Middle frontal gyrus (tissue), 1 donor: ENCODE measurements around the gene CPAMD8.
"Not testable (repeated sequence)": the region's sequence is repeated elsewhere in the genome, so short reads cannot be mapped to it uniquely, and the experiment has no call there.

Experiments
- DNase-seq: peaks from one replicate; pipeline ENCODE4 v3.0.0-alpha.2; 2015; ENCODE audit warnings: low spot score; ENCODE audit errors: extremely low spot score

CPAMD8 gene

DNA sequence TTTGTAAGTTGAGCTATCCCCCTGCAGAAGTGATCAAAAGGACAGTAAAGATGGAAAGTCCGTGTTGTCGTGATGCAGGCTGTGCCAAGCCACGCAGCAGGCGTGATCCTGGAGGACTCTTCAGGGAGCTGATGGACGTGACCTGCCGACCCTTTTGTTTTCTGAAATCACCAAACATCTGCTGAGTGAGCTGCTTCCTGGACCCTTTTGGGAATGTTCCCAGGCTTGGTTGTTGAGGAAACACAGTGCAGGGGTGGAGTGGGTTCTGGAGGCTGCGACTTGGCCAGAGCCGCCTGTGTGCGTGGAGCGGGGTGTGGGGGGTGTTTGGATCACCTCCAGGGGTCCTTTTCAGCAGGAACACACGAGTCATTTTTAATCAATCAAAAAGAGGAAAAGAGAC, 15.4 kb upstream of the CPAMD8 start:
- DNase-seq, result no peak

DNA sequence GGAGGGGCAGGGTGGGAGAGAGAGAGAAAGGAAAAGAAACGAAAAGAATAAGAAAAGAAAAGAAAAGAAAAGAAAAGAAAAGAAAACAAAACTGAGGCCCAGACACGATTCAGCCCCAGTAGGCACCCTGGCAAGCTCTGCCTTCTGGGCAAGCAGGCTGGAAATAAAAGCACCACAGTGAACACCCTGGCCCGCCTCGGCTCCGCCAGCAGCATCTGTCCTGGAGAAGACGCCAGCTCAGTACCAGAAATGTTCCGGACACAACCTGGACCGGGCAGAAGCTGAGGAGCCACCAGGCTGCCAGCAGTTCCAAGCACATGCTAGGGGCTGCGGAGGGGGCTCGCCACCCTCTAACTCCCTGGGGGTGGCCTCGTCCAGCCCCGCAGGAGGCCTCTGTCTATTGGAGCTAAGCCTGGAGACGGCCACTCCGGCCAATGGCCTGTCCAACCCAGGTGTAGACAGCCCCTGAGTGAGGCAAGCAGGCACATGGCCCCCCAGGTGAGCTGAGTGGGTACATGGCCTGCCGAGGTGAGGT, 11.4 kb upstream of the CPAMD8 start:
- DNase-seq, result no peak

DNA sequence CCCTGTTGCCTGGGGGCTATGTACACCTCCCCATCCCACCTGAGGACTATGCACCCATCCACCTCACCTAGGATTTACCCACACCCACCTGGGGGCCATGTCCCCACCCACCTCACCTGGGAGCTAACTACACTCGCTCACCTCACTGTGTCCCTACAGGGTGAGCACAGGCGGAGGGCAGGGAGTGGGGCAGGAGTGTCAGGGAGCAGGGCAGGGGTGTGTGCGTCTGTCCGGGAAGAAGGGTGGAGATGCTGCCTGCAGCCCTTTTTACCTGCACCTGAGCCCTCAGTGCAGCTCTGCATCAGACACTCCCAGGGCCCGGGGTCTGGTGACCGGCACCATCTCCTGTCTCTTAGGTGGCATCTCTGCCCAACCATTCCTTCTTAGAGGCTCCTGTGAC, 10.6 kb upstream of the CPAMD8 start:
- no peak for DNase-seq

DNA sequence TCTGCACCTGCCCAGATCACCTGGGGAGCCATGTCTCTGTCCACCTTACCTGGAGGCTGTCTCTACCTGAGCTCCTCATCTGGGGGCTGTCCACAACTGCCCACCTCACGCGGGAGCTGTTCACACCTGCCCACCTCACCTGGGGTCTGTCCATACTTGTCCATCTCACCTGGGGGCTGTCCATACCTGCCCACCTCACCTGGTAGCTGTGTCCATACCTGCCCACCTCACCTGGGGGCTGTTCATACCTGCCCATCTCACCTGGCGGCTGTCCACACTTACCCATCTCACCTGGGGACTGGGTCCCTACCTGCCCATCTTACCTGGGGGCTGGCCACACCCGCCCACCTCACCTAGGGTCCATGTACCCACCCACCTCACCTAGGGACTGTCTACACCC, 10.0 kb upstream of the CPAMD8 start:
- DNase-seq, result no peak

DNA sequence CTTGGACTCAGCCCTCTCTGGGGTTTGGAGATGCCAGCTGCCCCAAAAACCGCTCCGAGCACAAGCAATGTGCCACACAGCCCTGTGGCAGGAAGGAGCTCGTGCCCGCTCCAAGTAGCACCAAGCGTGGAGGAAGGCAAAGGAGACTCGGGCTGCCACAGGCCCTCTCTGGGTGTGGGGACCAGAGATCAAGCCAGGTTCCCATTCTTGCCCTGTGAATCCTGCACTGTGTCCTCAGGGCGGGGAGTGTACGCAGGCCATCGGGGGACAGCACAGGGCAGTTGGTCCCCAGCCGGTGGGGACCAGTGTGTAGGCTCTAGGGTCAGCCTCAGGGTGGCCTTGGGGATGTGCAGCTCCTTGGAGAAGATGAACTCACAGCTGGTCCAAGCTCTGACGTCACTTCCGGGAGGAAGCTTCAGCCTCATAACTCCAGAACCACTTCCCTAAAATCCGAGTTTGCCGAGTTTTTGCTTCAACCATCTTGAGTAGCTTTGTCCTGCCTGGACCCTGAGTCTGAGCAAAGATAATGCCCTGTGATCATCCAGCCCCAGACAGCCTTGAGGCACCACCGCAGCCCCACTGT, 9.3 kb upstream of the CPAMD8 start:
- DNase-seq, result no peak

DNA sequence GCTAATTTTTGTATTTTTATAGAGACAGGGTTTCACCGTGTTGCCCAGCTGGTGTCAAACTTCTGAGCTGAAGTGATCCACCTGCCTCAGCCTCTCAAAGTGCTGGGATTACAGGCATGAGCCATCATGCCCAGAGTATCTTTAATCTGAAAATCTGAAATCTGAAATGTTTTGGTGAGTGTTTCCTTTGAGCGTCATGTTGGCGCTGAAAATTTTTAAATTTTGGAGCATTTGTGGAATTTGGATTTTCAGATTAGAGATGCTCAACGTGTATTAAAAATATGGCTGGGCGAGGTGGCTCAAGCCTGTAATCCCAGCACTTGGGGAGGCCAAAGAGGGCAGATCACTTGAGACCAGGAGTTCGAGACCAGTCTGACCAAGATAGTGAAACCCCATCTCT, 5.1 kb upstream of the CPAMD8 start:
- DNase-seq, result no peak

DNA sequence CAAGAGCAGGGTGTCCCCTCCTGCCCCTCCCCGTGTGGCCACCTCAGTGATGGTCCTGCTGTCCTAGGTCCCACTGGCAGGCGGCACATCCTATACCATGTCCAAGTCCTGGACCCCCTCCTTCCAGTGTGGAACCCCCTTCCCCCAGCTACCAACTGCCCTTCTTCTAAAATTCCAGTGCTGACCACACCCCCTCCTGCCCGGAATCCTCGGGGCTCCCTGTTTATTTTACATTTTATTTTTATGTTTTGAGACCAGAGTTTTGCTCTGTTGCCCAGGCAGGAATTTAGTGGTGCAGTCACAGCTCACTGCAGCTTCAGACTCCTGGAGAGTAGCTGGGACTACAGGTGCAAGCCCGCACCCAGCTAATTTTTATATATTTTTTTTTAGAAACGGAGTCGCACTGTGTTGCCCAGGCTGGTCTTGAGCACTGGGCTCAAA, 945 bp upstream of the CPAMD8 start:
- no peak for DNase-seq

DNA sequence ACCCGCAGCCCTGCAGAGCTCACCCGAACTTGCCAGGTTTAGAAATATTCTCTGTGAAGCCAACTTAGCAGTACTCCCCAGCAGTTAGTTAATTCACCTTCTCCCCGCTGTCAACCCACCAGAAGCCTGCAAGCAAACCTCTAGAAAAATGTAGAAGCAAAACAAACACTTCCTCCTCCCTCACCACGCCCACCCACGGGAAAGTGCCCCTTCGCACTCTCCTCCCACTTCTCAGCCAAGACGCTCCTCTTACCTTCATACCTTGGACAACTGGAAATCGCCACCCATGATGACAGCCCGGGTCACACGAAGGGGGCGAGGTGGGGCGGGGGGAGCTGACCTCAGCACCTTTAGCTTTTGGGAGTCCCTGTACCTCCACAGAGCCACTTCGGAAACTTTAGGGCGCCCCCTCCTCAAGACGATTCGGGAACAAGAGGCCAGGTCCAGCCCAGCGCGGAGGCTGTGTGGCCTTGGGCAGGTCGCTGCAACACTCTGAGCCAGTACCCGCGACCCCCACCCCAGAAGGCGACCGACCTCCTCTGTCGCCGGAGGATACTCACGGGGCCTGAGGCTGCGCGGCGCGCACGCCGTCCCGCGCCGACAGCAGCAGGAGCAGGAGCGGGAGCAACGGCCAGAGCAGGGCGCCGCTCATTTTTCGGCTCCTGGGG, 485 bp downstream of the CPAMD8 start:
- no peak for DNase-seq

DNA sequence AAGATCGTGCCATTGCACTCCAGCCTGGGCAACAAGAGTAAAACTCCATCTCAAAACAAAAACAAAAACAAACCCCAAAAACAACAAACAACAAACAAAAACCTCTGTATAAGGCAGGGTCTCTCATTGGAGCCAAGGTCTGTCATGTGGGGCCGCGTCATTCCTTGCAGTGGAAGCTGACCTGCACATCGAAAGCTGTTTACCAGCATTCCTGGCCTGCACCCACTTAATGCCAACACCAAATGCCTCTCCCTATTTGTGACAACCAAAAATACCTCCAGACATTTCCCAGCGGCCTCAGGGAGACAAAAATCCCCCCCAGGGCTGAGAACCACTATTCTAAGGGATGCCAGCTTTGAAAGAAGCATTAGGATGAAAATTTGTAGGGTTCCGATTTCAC, 1.2 kb downstream of the CPAMD8 start:
- no peak for DNase-seq

DNA sequence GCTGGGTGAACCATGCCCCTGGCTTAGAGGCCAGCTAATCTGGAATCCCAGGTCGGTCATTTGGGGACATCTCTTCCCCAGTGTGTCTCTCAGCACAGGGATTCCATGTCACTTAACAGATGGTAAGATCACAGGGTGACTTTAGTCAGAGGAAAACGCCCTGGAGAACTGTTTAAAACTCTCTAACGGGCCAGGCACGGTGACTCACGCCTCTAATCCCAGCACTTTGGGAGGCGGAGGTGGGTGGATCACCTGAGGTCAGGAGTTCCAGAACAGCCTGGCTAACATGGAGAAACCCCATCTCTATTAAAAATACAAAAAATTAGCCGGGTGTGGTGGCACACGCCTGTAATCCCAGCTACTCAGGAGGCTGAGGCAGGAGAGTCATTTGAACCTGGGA, 1.7 kb downstream of the CPAMD8 start:
- not testable (repeated sequence) for DNase-seq

DNA sequence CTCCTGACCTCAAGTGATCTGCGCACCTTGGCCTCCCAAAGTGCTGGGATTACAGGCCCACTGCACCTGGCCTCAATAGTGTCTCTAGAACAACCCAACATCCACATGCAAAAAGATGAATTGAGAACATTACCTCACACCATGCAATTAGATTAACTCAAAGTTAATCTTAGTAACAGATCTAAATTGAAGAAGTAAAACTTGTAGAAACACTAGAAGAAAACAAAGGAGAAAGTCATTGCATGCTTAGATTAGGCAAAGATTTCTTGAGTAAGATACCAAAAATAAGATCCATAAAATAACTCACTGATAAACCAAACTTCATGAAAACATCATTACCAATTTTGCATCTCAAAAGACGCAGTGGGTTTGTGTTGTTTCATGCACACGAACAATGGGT, 2.8 kb downstream of the CPAMD8 start:
- DNase-seq, result no peak

DNA sequence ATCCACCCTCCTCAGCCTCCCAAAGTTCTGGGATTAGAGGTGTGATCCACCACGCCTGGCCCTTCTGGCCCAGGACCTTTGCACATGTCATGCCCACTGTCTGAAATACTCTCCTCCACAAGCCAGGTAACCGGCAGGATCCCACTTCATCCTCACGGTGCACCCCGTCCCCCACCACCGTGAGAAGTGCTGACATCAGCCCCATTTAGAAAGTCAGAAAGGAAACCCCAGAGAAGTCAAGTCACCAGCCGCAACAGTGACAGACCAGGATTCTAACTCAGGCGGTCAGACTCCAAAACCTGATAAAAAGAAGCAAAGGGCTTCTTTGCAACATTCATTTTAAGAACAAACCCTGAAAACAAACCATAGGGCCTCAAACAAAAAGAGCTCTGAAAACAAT, 3.9 kb downstream of the CPAMD8 start:
- DNase-seq, result no peak

DNA sequence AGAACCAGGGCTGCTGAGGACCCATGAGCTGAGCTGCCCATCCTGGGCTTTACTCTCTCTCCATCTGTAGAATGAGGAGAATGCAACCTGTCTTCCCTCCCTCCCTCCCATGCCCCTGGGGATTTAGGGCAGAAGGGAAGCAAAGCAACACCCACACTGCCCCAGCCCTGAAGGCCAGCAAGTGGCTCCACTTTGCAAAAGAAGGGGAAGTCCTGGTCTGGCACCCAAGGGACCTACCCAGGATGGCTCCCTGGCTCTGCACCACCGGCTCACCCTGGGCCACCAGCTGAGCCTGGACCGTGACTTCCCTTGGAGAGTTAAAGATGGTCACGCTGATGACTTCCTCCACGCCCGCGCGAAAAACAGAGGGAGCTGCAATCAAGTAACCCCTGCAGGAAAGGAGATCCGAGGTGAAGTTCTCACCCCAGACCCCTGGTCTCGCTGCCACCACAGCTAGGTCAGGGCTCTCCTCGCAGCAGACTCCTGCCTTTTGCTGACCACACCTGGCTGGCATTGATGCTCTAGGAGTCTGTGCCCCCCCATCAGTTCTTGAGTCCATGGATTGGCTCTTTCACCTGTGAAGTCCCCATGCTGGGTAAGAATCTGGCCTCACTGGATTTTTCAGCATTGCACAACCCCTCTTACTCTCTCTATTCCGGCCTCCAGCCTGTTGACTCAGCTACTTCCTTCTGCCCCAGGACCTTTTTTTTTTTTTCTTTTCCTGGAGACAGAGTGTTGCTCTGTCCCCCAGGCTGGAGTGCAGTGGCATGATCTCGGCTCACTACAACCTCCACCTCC, 4.6 kb downstream of the CPAMD8 start:
- DNase-seq, result no peak

DNA sequence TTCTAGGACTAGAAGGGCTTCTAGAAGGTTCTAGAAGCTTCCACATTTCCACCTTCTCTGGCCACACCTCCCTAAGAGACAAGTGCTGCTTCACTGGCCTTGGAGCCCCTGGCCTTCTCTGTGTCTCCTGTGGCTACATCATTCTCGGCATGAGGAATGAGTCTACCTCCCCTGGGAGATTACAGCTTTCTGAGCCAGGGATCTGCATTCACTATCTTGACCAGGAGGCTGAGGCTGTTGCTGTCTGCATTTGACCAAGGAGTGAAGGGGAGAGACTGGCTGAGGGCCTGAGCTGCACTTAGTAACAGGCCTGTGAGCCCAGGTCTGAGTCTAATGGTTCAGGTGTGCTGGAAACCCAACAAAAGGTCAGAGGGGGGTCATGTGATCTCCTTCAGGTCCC, 5.3 kb downstream of the CPAMD8 start:
- no peak for DNase-seq

DNA sequence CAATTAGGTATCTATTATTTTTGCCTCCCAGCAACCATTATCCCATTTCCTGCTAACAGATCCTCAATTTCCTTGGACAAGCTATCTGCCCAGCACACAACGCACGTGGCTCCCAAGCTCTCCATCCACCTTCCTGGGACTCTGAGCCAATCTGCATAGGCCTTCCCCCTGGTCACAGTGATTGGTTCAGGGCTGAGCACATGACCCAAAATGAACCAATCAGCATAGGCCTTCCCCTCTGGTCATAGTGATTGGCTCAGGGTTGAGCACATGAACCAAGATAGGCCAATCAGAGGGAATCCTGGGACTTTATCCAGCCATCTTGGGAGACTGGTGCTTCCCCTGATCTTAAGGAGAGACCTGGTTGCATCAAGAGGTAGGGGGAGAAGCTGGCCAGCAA, 5.8 kb downstream of the CPAMD8 start:
- DNase-seq, result no peak

DNA sequence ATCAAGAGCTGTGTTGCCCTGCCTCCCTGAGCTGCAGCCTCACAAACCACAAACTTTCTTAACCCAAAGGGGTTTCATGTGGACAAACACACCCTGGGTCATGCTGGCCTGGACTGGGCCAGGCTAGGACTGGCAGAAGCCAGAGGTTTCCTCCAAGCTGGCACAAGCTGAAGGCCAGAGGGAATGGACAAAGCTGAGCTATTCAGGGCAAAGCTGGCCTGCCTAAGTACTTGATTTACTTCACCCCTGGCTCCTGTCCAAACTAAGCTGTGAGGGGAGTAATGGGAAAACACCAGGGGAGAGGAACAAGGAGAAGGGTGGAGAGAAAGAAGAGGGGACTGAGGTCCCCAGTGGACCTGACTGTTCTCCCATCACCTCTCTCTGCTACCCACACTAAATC, 6.2 kb downstream of the CPAMD8 start:
- DNase-seq, result no peak

DNA sequence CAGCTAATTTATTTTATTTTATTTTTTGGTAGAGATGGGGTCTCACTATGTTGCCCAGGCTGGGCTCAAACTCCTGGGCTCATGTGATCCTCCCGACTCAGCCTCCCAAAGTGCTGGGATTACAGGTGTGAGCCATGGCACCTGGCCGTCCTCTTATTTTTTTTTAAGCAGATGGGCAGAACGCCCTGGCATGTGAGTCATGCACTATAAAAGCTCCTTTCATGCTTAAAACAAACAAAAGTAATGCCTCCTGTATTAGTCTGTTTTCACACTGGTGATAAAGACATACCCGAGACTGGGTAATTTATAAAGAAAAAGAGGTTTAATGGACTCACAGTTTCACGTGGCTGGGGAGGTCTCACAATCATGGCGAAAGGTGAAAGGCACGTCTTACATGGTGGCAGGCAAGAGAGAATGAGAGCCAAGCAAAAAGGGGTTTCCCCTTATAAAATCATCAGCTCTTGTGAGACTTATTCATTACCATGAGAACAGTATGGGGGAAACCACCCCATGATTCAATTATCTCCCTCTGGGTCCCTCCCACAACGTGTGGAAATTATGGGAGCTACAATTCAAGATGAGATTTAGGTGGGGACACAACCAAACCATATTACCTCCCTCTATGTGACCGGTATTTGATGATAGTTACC, 12.3 kb downstream of the CPAMD8 start:
- not testable (repeated sequence) for DNase-seq

DNA sequence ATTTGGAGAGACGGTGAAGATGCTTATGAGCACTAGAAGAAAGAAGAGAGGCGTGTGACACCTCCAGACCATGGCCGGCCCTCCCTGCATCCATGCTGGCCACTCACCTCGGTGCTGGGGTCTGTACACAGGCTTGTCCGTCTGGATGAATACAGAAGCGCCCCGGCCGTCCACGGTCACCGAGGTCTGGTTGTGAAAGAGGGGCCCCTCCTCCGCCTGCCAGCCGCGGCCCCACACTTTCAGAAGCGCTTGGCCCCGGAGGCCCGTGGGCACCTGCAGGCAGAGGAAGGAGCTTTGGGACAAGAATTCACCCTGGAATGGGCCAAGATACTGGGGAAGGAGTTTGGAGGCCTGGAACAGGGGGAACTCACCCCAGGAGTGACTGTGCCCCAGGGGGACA, 15.1 kb downstream of the CPAMD8 start:
- no peak for DNase-seq

DNA sequence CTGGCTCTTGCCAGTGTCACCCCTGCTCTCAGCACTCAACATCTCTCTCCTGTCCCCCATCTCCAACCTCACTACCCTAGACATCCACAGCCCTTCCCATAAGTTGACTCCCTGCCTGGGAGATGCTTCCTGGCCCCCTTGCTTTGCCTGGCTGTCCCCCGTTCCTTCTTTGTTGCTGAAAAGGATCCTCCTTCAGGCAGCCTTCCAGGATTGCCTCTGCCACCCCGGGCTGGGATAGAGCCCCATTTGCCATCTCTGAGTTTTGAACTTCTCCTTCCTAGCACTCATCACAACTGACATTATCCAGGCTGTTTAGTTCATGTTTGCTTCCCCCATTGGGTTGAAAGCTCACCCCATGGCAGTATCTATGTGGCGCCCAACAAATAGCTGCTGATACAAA, 20.0 kb downstream of the CPAMD8 start:
- DNase-seq, result no peak

DNA sequence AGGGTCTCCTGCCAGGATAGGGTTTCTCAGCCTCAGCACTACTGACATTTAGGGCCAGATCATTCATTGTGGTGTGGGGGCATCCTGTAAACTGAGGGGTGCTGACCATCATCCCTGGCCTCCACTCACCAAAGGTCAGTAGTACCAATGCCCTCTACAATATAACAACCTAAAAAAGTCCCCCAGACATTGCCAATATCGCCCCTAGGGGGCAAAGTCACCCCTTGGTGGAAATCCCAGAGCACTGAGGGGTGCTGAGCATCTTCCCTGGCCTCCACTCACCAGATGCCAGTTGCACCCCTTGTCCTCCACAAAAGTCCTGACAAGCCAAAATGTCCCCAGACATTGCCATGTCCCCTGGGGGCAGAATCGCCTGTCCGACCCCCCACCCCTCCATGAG, 21.6 kb downstream of the CPAMD8 start:
- DNase-seq, result no peak

DNA sequence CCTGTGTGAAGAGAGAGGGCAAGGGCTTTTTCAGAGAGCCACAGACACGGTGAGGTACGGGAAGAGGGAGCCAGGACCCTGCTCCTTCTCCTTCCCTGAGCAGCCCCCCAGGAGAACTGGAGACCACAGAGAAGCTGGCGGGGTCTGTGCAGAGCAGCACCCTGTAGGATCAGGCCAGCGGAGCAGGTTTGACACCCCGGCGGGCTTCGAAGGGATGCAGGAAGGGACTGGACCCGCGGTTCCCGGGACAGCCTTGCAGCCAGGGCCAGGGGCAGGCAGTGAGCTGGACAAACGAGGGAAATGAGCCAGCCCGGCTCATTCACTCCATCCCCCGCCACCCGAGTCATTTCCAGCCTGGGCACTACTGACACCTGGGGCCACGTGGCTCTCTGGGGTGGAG, 22.2 kb downstream of the CPAMD8 start:
- no peak for DNase-seq

DNA sequence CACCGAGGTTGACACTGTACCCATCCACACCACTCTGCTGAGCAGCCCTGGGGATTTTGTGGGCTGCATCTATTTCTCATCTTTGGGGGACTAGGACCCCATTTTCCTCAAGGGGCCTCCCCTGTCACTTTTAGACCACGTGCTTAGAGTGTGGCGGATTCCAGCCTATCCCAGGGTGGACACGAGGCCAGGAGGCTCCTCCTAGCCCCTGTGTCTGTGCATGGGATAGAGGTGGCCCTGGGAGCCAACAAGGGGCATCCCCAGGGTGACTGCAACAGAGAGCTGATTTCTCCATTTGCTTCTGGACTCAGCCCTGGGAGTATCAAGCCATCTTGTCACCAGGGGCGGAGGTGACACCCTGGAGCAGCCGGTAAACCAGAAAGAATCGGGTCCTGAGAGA, 24.2 kb downstream of the CPAMD8 start:
- DNase-seq, result no peak
